ENCODE measurements around the gene ACD. TPM values are rescaled to one million over a fixed set of nuclear protein-coding genes. Genes with fewer than 3 reads are reported as not detected.
A peak's percentile ranks its signal among the peaks of the same experiment; 100 is the strongest.

Gene ACD
- polyA plus RNA-seq, 3 donors from 2014 or later = 31.0 to 51.2 (median 39.2) TPM

DNA sequence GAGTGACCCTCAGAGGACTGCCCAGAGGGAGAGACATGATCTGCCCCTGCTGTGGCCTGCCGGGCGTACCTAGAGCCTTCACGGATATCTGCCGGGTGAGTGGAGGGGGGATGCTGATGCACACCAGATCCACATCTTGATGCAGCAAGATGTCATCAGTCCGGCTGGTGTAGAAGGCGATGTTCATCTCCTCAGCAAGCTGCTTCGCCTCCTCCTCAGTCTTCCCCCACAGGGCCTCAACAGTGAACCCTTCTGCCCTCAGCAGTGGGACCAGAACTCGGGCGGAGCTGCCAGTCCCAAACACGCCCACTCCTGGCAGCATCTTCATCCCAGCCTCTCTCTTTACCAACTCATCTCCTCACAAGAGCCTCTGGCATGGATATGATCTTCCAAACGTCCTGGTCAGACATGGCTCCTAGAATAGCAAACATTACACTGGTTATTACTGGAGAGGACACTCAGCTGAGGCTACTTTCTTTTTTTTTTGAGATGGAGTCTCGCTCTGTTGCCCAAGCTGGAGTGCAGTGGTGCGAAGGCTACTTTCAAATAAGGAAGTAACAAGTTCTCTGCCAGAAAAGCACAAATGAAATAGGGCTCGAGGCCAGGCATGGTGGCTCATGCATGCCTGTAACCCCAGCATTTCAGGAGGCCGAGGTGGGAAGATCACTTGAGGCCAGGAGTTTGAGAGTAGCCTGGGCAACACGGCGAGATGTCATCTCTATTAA is 25.5 kb upstream of the ACD start:
- no peaks in the 10 kb centered on the region for H3K4me1 Mint-ChIP-seq
- no peaks in the 10 kb centered on the region for H3K9me3 Mint-ChIP-seq
- DNase-seq = no peak
- no peaks in the 10 kb centered on the region for H3K27me3 Mint-ChIP-seq (ENCODE audit: low read depth in 3 of 3)
- H3K27ac Mint-ChIP-seq = no peak overlapping the region
- H3K36me3 Mint-ChIP-seq = peaks cover 8 to 10% (median 9%) of the 10 kb centered on the region in 3 donors
- H3K4me3 Mint-ChIP-seq = no peak overlapping the region

DNA sequence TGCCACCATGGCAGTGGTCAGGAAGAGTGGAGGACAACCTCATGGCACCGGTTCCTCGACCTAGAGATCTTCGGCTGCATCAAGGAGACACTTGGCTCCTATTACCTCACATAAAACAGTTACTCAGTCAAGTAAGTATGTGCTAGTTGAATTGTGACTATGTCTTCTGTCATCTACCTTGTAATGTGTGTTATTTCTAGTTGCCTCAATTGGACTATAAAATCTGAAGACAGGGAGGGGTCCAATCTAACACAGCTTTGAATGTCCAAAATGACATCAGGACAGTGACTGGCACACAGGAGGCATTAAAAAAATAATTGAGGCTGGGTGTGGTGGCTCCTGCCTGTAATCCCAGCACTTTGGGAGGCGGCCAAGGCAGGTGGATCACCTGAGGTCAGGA is 23.7 kb upstream of the ACD start:
- H3K27ac Mint-ChIP-seq = no peak overlapping the region
- no peaks in the 10 kb centered on the region for H3K9me3 Mint-ChIP-seq
- H3K4me3 Mint-ChIP-seq = no peak overlapping the region
- no peaks in the 10 kb centered on the region for H3K27me3 Mint-ChIP-seq (ENCODE audit: low read depth in 3 of 3)
- DNase-seq = no peak
- H3K36me3 Mint-ChIP-seq = peaks cover 8 to 10% (median 9%) of the 10 kb centered on the region in 3 donors
- H3K4me1 Mint-ChIP-seq = no peaks in the 10 kb centered on the region

DNA sequence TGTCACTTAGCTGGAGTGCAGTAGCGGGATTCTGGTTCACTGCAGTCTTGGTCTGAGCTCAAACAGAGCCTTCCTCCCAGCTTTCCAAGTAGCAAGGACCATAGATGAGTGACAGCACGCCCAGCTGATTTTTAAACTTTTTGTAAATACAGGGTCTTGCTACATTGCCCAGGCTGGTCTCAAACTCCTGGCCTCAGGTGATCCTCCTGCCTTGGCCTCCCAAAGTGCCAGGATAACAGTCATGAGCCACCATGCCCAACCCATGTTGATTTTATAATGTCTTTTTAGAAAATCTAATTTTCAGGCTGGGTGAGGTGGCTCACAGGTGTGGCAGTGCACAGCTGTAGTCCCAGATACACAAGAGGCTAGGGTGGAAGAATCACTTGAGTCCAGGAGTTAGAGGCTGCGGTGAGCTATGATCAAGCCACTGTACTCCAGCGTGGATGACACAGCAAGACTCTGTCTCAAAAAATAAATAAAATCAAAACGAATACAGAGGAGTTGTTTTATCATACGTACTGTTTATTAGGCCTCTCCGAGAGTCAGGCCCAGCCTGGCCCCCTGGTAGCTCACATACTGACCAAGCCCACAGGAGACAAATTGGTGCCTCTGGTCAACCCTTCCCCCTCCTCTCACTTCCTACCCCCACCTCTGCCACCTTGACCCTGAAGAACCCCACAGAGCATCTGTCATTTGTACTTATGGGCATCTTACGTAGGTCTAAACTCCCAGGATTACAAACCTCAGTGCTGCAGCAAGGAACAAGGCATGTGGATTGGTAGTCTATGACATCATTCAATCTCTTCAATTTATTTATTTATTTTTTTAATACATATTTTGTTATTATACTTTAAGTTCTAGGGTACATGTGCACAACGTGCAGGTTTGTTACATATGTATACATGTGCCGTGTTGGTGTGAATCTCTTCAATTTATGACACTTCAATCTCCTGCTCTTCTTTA is 20.2 kb upstream of the ACD start:
- H3K27me3 Mint-ChIP-seq (ENCODE audit: low read depth in 3 of 3) = peaks cover 0 to 3% (median 0%) of the 10 kb centered on the region in 3 donors
- H3K4me3 Mint-ChIP-seq = no peak overlapping the region
- no peaks in the 10 kb centered on the region for H3K4me1 Mint-ChIP-seq
- DNase-seq = no peak
- H3K36me3 Mint-ChIP-seq = peaks cover 4 to 10% (median 7%) of the 10 kb centered on the region in 3 donors
- H3K27ac Mint-ChIP-seq = peak overlapping the region in 1 of 6 donors; percentile 34
- no peaks in the 10 kb centered on the region for H3K9me3 Mint-ChIP-seq

DNA sequence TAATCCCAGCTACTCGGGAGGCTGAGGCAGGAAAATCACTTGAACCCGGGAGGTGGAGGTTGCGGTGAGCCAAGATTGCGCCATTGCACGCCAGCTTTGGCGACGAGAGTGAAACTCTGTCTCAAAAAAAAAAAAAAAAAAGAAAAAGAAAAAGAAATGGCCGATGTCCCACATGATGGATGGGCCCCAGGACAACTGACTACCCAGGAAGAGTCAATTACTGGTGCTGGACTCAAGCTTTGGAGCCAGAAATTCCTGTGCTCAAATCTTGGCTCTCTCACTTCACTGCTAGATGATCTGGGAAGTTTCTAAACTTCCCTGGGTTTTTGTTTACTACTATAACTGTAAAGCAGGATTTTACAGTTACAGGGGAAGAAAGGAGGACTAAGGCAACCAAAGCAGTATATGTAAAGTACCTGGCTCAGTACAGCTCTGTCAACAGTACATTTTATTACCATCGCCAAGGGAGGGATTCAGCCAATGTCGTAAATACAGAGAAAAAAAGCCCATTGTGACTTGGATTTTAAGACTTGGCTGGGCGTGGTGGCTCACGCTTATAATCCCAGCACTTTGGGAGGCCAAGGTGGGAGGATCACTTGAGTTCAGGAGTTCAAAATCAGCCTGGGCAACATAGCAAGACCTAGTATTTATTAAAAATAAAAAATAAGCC is 18.4 kb upstream of the ACD start:
- DNase-seq = no peak
- Mint-ChIP-seq H3K9me3 (no peaks in the 10 kb centered on the region), H3K4me1 (no peaks in the 10 kb centered on the region), H3K4me3 (no peak overlapping the region), H3K27me3 (ENCODE audit: low read depth in 3 of 3) (peaks cover 0 to 3% (median 0%) of the 10 kb centered on the region in 3 donors), H3K36me3 (peaks cover 0 to 7% (median 2%) of the 10 kb centered on the region in 3 donors), H3K27ac (peak overlapping the region in 1 of 6 donors; percentile 40)

DNA sequence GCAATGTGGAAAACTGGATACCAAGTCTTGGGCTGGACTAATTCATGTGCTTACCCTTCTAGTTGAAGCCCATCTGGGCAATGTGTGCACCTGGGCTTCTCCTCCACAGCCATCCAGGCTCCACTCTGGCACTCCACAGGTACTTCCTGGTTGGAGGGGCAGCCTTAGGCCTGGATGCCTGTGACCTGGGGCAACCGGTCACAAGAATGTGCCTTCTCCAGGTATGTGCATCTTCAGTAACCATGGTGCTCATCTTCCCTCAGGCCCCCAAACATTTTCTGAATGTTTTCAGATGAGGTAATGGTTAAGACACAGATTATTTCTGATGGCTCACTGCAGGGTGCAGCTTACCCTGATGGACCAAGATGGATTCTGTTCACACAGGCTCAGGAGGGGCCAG is 17.7 kb upstream of the ACD start:
- no peaks in the 10 kb centered on the region for H3K4me1 Mint-ChIP-seq
- no peak overlapping the region for H3K27ac Mint-ChIP-seq
- H3K9me3 Mint-ChIP-seq = no peaks in the 10 kb centered on the region
- H3K4me3 Mint-ChIP-seq = no peak overlapping the region
- H3K36me3 Mint-ChIP-seq = peaks cover 0 to 4% (median 0%) of the 10 kb centered on the region in 3 donors
- DNase-seq = no peak
- H3K27me3 Mint-ChIP-seq (ENCODE audit: low read depth in 3 of 3) = peaks cover 0 to 3% (median 0%) of the 10 kb centered on the region in 3 donors

DNA sequence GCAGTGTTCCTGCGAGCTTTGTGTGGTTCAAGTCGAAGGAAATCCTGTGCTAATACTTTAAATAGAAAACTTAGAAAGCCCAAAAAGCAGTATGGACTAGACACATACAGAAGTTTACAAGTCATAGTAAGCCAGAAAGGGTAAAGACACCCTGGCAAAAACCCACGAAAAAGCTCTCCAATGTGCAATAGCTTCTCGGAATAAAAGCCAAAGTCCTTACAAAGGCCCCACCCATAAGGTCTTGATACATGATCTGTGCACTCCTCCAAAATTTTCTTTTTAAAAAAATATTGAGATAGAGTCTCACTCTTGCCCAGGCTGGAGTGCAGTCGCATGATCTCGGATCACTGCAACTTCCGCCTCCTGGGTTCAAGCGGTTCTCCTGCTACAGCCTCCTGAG is 16.9 kb upstream of the ACD start:
- no peaks in the 10 kb centered on the region for H3K9me3 Mint-ChIP-seq
- no peak overlapping the region for H3K27ac Mint-ChIP-seq
- peaks cover 0 to 3% (median 0%) of the 10 kb centered on the region in 3 donors for H3K27me3 Mint-ChIP-seq (ENCODE audit: low read depth in 3 of 3)
- DNase-seq = no peak
- H3K4me1 Mint-ChIP-seq = no peaks in the 10 kb centered on the region
- H3K36me3 Mint-ChIP-seq = no peaks in the 10 kb centered on the region
- no peak overlapping the region for H3K4me3 Mint-ChIP-seq

DNA sequence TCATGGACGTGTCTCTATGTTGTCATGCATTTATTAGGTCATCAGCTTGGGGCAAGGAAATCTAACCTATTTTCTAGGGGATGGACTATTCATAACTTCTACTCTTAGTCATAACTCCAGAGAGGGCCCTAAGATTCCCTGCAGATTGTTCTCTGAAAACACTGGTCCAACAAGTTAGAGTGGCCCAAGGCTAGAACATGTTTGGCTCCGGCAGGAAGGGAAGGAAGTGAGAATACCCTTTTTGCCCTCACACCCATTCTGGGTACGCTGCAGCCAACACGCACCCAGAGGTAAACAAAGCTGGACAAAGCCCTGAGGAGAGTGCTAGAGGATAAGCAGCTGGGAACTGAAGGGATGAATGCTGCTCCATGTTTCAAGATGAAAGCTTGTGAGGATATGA is 16.5 kb upstream of the ACD start:
- no peaks in the 10 kb centered on the region for H3K9me3 Mint-ChIP-seq
- H3K4me1 Mint-ChIP-seq = no peaks in the 10 kb centered on the region
- H3K4me3 Mint-ChIP-seq = no peak overlapping the region
- H3K36me3 Mint-ChIP-seq = no peaks in the 10 kb centered on the region
- H3K27ac Mint-ChIP-seq = no peak overlapping the region
- peaks cover 0 to 3% (median 0%) of the 10 kb centered on the region in 3 donors for H3K27me3 Mint-ChIP-seq (ENCODE audit: low read depth in 3 of 3)
- DNase-seq = no peak

DNA sequence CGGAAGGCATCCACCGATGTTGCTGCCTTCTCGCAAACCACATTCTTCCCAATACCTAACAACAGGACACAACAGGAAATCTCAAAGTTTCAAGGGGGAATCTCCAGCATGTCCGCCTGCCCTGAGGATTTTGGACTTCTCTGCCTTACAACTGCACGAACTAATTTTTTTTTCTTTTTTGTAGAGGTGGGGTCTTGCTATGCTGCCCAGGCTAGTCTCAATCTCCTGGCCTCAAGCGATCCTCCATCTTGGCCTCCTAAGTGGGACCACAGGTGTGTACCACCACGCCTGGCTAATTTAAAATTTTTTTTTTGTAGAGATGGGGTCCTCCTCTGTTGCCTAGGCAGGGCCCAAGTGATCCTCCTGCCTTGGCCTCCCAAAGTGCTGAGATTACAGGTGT is 15.9 kb upstream of the ACD start:
- no peak for DNase-seq
- no peaks in the 10 kb centered on the region for H3K4me1 Mint-ChIP-seq
- no peaks in the 10 kb centered on the region for H3K9me3 Mint-ChIP-seq
- H3K27me3 Mint-ChIP-seq (ENCODE audit: low read depth in 3 of 3) = peaks cover 0 to 3% (median 0%) of the 10 kb centered on the region in 3 donors
- H3K36me3 Mint-ChIP-seq = no peaks in the 10 kb centered on the region
- no peak overlapping the region for H3K4me3 Mint-ChIP-seq
- no peak overlapping the region for H3K27ac Mint-ChIP-seq

DNA sequence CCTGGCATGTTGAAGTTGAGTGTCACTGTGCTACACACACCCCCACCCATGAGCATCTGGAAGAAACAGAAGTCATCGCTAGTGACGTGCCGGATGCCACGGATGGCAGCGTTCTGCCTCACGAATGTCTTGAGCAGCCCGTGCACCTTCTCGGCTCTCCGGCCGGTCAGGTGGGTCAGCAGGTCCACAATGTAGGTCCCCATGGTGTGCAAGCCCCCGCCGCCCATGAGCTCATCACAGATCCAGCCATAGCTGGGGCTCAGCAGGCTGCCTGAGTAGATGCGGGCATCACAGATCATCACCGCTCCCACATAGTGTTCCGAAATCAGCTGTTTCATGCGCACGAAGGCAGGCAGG is 15.5 kb upstream of the ACD start:
- H3K9me3 Mint-ChIP-seq = no peaks in the 10 kb centered on the region
- H3K27me3 Mint-ChIP-seq (ENCODE audit: low read depth in 3 of 3) = peaks cover 0 to 3% (median 0%) of the 10 kb centered on the region in 3 donors
- DNase-seq = no peak
- H3K4me1 Mint-ChIP-seq = no peaks in the 10 kb centered on the region
- H3K27ac Mint-ChIP-seq = no peak overlapping the region
- no peak overlapping the region for H3K4me3 Mint-ChIP-seq
- no peaks in the 10 kb centered on the region for H3K36me3 Mint-ChIP-seq

DNA sequence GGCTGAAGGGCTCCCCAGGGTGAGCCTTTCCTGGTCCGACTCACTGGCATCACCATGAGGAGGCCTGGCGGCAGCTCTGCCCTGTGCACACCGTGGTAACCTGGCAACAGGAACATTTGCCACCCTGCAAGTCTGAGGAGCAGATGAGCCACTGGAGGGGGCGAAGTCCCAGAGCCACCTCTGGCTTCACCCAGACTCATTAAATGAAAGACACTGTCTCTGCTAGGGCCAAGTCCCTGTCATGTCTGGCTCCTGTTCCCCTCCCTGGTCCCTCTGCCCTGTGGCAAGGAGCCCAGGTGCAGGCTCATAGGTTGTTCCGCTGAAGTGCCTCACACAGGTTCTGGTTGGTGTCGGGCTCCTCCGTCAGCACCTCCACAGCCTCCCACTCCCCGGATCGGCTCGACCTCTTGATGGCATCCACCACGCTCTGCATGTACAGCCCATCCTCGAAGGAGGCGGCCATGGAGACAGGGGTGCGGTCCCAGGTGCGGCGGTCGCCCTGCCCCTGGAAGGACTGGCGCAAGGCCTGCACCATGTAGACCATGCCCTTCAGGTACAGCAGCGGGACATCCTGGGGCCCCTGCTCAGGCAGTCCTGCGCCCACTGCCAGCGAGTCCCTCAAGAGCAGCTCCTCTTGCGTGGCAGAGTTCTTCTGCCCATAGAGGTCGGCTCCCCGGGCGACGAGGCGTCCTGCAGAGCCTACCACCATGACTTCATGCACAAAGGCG is 15.0 kb upstream of the ACD start:
- Mint-ChIP-seq H3K4me1 (no peaks in the 10 kb centered on the region), H3K4me3 (no peak overlapping the region), H3K27me3 (ENCODE audit: low read depth in 3 of 3) (peaks cover 0 to 3% (median 0%) of the 10 kb centered on the region in 3 donors), H3K9me3 (no peaks in the 10 kb centered on the region), H3K36me3 (no peaks in the 10 kb centered on the region), H3K27ac (no peak overlapping the region)
- no peak for DNase-seq

DNA sequence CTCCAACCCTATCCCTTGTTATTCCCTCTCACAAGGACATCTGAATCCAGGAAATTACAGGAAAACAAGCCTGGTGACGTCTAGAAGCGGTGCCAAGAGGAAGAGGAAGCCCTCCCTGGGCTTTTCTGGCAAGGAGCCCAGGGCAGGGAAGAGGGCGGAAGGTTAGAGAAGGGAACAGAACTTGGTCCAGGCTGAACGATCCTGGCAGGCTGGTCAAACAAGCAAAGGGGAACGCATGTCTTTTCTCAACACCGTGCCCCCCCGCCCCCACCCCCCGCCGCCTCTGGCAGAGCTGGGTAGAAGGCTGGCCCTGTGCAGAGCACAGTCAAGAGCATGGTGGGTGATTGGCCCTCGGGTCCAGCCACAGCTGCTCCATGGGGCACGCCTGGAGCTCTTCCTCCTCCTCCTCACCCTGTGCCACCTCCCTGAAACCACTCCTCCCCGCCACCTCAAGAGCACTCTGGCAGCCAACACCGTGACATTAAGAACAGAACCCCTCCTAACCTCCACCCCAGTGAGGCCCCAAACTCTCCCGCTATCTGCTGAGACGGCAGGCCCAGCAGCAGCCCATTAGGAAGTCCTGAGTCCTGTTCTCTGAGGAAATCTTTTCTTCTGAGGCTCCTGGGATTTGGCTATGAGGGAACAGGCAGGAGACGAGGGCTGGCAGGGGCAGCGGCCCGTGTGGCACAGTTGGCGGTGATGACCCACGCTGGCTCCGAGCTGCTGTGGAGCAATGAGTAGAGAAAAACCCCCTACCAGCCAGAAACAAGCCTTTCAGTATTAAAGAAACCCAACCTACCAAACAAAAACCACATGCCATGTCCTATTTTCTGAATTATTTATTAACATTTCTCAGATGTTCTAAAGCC is 13.9 kb upstream of the ACD start:
- peak overlapping the region in 2 of 6 donors; percentile 28 to 40 for H3K27ac Mint-ChIP-seq
- DNase-seq = no peak

DNA sequence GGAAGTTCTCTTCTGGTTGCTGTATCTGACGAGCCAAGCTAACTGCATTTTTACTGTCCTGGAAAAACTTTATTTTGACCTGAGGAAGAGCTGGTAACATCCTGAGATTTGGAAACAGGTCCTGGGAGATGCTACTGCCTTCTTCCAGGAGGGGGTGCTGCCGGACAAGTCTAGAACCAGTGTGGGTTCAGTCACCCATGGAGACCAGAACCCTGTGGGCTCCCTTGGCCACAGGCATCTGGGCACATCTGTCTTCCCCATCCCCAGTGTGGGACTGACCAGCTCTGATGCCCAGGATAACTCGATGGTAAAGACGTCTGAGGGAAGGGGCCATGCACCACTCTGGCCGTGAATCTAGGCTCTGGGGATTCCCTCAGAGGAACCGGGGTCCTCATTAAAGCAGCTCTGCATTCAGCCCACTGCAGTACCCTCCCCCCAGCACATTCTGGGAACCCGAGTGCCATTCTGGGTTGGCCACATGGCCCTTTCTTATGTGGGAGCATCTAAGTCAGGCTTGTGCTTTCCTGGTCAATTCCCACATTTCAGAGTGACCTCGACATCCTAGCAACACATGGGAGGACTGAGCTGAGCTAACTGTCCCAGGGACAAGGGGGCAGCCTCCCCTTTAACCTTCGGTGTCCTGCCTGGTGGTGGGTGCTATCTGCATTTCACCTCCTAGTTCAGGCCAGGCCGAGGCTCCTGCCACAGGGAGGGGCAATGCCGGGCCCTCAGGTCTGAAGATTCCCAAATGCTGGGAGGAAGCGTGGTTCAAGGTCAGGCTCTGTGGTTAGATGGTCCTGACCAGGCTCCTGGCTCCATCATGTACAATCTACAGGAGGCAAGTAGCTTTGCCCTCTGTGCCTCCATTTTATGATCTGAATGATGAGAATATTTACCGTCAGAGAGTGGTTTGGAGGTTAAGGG is 12.9 kb upstream of the ACD start:
- Mint-ChIP-seq H3K36me3 (no peaks in the 10 kb centered on the region), H3K27me3 (ENCODE audit: low read depth in 3 of 3) (peaks cover 0 to 3% (median 0%) of the 10 kb centered on the region in 3 donors), H3K27ac (peak overlapping the region in 2 of 6 donors; percentile 4 to 41), H3K4me3 (no peak overlapping the region), H3K4me1 (no peaks in the 10 kb centered on the region), H3K9me3 (no peaks in the 10 kb centered on the region)
- peak in 1 of 3 donors; percentile 30 for DNase-seq

More for the DNA sequence above, 13.9 kb upstream of the ACD start:
- H3K4me1 Mint-ChIP-seq = no peaks in the 10 kb centered on the region
- no peak overlapping the region for H3K4me3 Mint-ChIP-seq
- no peaks in the 10 kb centered on the region for H3K9me3 Mint-ChIP-seq
- peaks cover 0 to 3% (median 0%) of the 10 kb centered on the region in 3 donors for H3K27me3 Mint-ChIP-seq (ENCODE audit: low read depth in 3 of 3)
- no peaks in the 10 kb centered on the region for H3K36me3 Mint-ChIP-seq

Measured in immature natural killer cell (primary cell).